ENCODE measurements around the gene SYT2.
"Not testable (repeated sequence)": the region's sequence is repeated elsewhere in the genome, so short reads cannot be mapped to it uniquely, and the experiment has no call there.

SYT2 gene

DNA sequence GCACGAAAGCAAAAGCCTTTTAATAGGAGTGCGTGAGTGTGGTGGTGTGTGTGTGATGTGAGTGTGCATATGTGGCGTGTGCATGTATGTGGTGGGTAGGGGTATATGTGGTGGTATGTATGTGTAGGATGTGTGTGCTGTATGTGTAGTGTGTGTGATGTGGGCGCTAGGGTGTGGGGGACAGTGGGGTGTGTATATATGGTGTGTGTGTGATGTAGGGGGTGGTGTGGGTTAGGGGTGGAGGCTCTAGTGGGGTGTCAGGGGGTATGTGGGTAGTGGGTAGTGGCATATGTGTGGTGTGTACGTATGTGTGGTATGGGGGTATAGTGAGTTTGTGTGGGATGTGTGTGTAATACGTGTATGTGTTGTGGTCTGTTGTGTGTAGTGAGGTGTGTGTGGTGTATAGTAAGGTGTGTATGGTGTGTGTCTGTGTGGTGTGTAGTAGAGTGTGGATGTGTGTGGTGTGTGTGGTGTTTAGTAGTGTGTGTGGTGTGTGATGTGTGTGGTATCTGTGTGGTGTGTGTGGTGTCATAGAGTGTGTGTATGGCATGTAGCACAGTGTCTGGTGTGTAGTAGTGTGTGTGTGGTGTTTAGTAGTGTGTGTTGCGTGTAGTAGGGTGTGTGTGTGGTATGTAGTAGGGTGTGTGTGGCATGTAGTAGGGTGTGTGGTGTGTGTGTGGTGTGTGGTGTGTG, 86.0 kb downstream of the SYT2 start:
- no peak for DNase-seq (ENCODE audit: low spot score)

DNA sequence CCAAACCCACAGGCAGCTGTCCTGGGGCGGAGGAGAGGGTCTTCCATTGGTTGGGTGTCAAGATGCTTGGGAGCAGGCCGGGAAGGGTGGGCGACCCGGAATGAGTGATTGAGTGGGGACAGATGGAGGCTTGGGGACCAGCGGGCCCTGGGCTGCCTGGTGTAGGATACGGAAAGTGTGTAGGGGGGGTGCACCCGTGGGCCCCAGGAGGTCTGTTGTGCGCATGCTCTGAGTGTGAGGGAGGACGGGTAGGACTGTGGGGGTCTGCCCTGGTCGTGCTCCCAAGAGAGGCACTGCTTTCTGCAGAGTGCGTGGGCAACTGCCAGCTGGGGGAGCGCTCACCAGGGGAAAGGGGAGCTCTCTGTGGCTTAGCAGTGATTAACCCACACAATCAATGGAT, 86.8 kb downstream of the SYT2 start:
- DNase-seq (ENCODE audit: low spot score) = not testable (repeated sequence)

- DNase-seq (ENCODE audit: low spot score) = no peak
These were observed 87.2 kb downstream of the SYT2 start for GRCh38 chr1:202623075-202623474.

GRCh38 chr1:202622388-202622787, 87.9 kb downstream of the SYT2 start:
- no peak for DNase-seq (ENCODE audit: low spot score)

DNA sequence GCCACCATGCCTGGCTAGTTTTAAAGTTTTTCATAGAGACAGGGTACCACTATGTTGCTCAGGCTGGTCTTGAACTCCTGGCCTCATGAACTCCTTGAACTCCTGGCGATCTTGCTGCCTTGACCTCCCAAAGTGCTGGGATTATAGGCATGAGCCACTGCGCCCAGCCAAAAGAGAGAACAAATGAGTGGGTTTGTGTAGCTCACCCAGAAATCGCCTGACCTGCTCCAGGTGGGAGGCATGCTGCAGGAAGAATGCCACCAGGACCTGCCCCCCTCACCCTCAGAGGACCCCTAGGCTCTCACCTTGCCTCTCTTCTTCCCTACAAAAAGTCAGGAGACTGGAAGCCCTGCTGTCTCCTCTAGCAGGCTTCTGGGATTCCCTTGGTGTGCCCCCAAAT, 88.8 kb downstream of the SYT2 start:
- no peak for DNase-seq (ENCODE audit: low spot score)

GRCh38 chr1:202620036-202620435, 90.2 kb downstream of the SYT2 start:
- not testable (repeated sequence) for DNase-seq (ENCODE audit: low spot score)

GRCh38 chr1:202619505-202619904, 90.7 kb downstream of the SYT2 start:
- DNase-seq (ENCODE audit: low spot score) = no peak

DNA sequence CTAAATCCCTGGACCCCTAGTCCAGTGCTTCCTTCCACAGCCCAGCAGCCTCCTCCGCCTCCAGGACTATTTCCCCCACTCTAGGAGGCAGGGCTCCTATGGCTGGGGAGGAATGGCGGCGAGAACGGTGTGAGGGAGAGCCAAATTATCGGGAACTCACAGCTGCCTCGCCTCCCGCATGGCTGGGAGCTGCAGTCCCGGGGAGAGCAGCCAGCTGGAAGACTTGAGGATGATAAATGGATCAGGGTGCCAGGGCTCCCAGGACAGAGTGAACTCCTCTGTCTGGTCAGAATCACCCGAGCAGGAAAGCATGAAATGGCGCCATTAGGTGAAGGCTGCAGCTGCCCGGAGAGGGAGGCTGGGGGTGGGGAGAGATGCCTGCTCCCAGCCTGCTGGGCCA, 91.2 kb downstream of the SYT2 start:
- not testable (repeated sequence) for DNase-seq (ENCODE audit: low spot score)

DNA sequence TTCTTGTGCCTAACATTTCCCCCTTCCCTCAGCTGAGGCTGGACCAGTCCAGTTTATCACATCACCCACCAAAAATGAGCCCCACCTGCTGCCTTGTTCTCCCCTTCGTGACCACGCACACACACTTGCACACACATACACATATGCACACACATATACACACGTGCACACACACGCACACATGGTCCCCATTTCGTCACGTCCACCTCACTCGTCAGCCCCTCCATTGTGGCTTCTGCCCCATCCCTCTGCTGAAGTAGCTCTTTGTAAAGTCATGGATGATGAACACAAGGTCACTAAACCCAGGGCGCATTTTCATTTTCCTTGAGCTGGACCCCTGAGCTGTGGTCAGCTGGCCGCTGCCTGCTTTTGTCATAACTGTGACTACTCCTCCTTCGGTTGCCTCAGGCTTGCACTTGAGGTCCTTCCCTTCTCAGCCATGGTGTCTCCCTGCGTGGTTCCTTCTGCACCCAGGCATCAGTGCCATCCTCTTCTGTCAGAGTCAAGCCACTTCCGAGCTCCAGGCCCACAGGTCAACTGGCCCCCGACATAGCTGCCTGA, 93.8 kb downstream of the SYT2 start:
- DNase-seq (ENCODE audit: low spot score) = no peak

DNA sequence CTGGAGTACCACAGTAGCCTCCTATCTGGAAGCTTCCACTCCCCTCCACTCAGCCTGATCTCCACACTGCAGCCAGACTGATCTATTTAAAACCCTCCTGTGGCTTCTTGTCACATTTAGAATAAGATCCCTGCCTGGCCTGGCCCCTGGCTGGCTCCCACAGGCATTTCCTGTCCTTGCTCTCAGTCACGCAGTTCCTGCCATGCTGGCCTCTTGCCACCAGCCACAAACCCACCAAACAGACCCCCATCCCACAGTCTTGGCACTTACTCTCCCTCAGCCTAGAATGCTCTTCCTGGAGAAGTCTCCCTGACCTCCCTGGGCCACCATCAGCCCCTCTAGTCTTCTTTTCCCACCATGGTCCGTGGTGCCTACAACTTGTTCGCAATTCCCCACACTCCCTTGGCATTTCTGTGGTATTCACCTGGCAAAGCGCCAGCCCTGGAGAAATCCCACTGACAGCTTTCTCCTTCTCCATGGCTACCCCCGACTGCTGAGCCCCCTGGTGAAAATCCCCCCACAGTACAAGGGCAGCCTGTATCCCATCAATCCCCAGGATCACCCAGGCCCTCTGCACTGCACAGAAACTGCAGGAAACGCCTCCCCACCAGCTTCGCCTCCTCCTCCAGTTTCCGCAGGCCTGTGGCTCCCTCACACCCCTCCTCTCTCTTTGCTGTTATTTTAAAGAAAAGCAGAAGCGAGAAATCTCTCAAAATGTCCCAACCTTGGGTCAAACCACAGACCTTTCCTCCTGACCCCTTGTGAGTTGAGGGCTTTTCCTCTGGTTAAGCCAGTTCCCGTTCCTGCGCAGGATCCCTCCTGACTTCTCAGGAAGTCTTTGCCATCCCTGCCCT, 94.5 kb downstream of the SYT2 start:
- DNase-seq (ENCODE audit: low spot score) = no peak

DNA sequence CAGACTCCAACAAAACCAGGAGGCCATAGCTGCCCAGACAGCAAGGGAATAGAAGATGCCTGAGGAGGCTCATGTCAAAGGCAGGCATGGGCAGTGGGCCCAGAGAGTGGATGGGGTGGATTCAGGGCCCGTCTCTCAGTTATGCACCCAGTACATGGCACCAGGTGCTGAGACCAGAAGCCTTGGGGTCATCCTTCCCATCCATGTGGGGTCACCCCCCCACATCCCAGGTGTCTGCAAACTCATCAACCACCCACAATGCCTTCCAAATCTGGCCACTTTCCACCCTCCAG, 95.1 kb downstream of the SYT2 start:
- DNase-seq (ENCODE audit: low spot score) = not testable (repeated sequence)

GRCh38 chr1:202614363-202615207, 95.7 kb downstream of the SYT2 start:
- peak; percentile 22 for DNase-seq (ENCODE audit: low spot score)

GRCh38 chr1:202613571-202613970, 96.7 kb downstream of the SYT2 start:
- no peak for DNase-seq (ENCODE audit: low spot score)

DNA sequence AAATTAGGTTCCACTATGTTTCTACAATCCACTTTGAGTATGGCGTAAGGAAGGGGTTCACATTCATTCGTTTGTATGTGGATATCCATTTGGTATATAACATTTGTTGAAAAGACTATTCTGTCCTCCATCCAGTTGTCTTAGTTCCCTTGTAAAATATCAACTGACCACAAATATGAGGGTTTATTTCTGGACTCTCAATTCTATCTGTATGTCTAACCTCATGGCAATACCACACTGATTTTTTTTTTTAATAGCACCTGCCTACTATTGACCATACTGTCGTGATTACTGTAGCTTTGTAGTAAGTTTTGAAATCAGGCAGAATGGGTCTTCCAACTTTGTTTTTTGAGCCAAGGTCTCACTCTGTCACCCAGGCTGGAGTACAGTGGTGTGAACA, 98.2 kb downstream of the SYT2 start:
- not testable (repeated sequence) for DNase-seq (ENCODE audit: low spot score)

DNA sequence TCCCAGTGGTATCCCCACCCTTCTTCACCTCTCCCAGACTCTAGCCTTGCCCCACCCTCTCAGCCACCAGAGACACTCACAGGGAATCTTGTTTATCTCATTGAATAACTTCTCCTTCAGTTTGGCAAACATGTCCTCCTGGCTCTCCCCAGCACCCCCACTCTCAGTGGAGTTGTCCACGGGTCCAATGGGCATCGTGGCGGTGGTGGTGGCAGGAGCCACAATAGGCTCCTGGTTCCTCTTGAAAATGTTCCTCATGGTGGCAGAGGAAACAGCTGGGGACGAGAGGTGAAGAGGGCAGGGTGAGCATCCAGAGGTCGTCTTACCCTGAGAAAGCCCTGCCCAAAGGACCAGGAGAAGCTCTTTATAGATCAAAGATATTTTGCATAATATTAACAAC, 104.7 kb downstream of the SYT2 start:
- DNase-seq (ENCODE audit: low spot score) = no peak

DNA sequence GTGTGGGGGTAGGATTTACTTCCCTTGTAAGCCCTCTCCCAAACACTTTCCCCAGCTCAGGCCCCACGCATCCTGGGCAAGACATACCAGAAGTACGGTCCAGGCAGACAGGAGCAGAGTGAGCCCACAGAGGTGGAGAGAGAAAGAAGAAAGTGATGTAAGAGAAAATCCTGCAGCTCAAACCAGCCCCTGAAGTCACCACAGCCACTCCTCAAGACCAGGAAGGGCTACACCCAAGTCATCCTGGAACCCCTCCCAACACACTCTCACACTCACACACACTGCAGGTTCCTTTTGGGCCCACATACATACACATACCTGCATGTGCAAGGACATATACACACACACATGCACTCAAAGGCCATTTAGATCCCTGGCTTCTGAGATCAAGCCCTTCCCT, 106.8 kb downstream of the SYT2 start:
- DNase-seq (ENCODE audit: low spot score) = no peak

GRCh38 chr1:202600432-202601041, 109.7 kb downstream of the SYT2 start:
- DNase-seq (ENCODE audit: low spot score) = no peak

DNA sequence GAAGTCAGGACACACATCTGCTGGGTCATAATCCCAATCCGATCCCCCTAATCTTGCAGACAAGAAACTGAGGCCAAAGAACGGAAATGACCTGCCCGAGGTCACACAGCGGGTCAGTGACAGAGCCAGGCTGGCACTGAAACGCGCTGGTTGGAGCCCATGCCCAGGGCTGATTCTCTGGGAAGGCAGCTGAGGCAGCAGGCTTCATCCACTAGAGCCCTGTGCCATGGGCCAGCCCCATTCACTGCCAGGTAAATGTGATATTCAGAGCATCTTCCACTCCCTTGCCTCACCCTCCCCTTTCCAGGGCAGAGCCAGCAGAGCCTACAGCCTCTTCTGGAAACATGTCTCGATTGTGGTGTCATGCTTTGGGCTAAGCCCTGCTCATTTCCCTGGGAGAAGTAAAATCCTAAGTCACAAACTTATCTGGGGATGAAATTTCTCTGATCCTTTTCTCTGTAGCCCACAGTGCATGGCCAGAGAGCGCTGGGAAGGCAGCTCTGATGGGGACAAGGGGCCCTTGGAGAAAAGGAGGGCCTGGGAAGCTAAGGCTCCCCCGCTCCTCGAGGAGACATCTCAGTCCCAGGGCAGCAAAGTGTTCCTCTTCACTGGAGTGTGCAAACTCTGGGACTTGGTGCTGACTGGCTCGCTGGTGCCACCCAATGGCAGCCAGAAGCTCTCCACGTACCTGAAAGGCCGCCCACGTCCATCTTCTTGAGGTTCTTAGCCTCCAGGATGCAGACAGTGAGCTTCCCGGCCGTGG, 110.4 kb downstream of the SYT2 start:
- DNase-seq (ENCODE audit: low spot score) = peak; percentile 81

GRCh38 chr1:202597090-202597761, 113.0 kb downstream of the SYT2 start:
- no peak for DNase-seq (ENCODE audit: low spot score)

GRCh38 chr1:202596638-202597037, 113.6 kb downstream of the SYT2 start:
- DNase-seq (ENCODE audit: low spot score) = no peak

DNA sequence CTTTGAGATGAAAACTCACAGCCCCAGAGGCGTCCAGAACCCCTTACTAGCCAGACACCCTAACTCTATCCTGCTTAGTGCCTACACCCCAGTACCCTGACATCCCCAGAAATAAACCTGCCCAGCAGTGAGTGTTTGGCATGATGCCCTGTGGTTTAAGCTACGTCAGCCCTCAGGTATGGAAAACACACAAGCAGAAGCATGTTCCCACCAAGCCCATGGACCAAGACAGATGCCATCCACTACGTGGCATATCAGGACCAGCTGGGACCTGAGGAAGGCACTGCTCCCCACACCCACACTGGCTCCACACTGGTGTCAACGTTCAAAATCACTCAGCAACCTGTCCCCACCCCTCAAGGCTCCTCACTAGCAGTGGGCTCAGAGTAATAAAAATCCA, 116.4 kb downstream of the SYT2 start:
- no peak for DNase-seq (ENCODE audit: low spot score)
